Stimulated activated naive B cell treated with anti-CD40 and anti-IgM and Interleukin-4, amounts not matched to agents 10 μg/mL and 1 μg/mL and 100 μg/mL, for 72 hours (primary cell): ENCODE data around the gene PADI1.

ENCODE experiments used
- ATAC-seq, 2 donors: fragments of 150-1000 bp; cut with Tn5 transposase; replicated peaks; 2 replicates each; pipeline ENCODE4 v1.10.0; 2021; ENCODE audit warnings: moderate library complexity in 1 of 2
- DNase-seq: peaks from one replicate; pipeline ENCODE4 v3.0.0; 2021
- H3K27ac Mint-ChIP-seq: one replicate; pipeline ENCODE4 v1.8.0; 2022; ENCODE audit warnings: mild to moderate bottlenecking, mixed read lengths
- H3K27me3 Mint-ChIP-seq, 2 donors: one replicate each; pipeline ENCODE4 v1.8.0; 2022; ENCODE audit warnings: mixed read lengths in 2 of 2
- H3K36me3 Mint-ChIP-seq, 2 donors: one replicate each; pipeline ENCODE4 v1.8.0; 2022; ENCODE audit warnings: mixed read lengths in 2 of 2, mild to moderate bottlenecking in 1 of 2
- H3K4me1 Mint-ChIP-seq, 2 donors: one replicate each; pipeline ENCODE4 v1.8.0; 2022; ENCODE audit warnings: mixed read lengths in 2 of 2, mild to moderate bottlenecking in 1 of 2
- H3K4me3 Mint-ChIP-seq, 2 donors: one replicate each; pipeline ENCODE4 v1.8.0; 2022; ENCODE audit warnings: mild to moderate bottlenecking in 2 of 2, mixed read lengths in 2 of 2, moderate library complexity in 1 of 2
- H3K9me3 Mint-ChIP-seq, 2 donors: one replicate each; pipeline ENCODE4 v1.8.0; 2022; ENCODE audit warnings: mixed read lengths in 2 of 2, mild to moderate bottlenecking in 1 of 2

The PADI1 gene

GRCh38 chr1:17168091-17168876 is 36.6 kb upstream of the PADI1 start:
- no peak overlapping the region for H3K4me3 Mint-ChIP-seq
- peaks cover 4% of the 10 kb centered on the region in 2 donors for H3K27me3 Mint-ChIP-seq
- no peaks in the 10 kb centered on the region for H3K36me3 Mint-ChIP-seq
- H3K27ac Mint-ChIP-seq: no peak overlapping the region
- no peaks in the 10 kb centered on the region for H3K4me1 Mint-ChIP-seq
- no peak for ATAC-seq
- DNase-seq: no peak
- peaks cover 0 to under 1% of the 10 kb centered on the region in 2 donors for H3K9me3 Mint-ChIP-seq

- peaks cover 16 to 17% of the 10 kb centered on the region in 2 donors for H3K27me3 Mint-ChIP-seq
- H3K36me3 Mint-ChIP-seq: peaks cover 0 to 4% of the 10 kb centered on the region in 2 donors
- no peaks in the 10 kb centered on the region for H3K4me1 Mint-ChIP-seq
- no peak for DNase-seq
- ATAC-seq: no peak
- H3K9me3 Mint-ChIP-seq: peaks cover 6 to 15% of the 10 kb centered on the region in 2 donors
- H3K4me3 Mint-ChIP-seq: no peak overlapping the region
- H3K27ac Mint-ChIP-seq: no peak overlapping the region
These were observed 34.4 kb upstream of the PADI1 start for GRCh38 chr1:17170571-17170970.

- Mint-ChIP-seq H3K4me3 (no peak overlapping the region), H3K36me3 (peaks cover 0 to 4% of the 10 kb centered on the region in 2 donors), H3K27ac (no peak overlapping the region), H3K9me3 (peaks cover 6 to 15% of the 10 kb centered on the region in 2 donors), H3K27me3 (peaks cover 20 to 25% of the 10 kb centered on the region in 2 donors), H3K4me1 (peaks cover 0 to 2% of the 10 kb centered on the region in 2 donors)
- DNase-seq: no peak
- ATAC-seq: no peak
These were observed 31.7 kb upstream of the PADI1 start for GRCh38 chr1:17173217-17173616.

- Mint-ChIP-seq H3K36me3 (peaks cover 0 to 4% of the 10 kb centered on the region in 2 donors), H3K4me3 (no peak overlapping the region), H3K4me1 (peaks cover 4 to 5% of the 10 kb centered on the region in 2 donors), H3K9me3 (peaks cover 8 to 15% of the 10 kb centered on the region in 2 donors), H3K27me3 (peaks cover 20 to 25% of the 10 kb centered on the region in 2 donors), H3K27ac (no peak overlapping the region)
- DNase-seq (no peak), ATAC-seq (no peak)
These were observed 28.4 kb upstream of the PADI1 start for GRCh38 chr1:17176306-17177061.

- Mint-ChIP-seq H3K27ac (no peak overlapping the region), H3K4me3 (no peak overlapping the region), H3K9me3 (peaks cover 8 to 15% of the 10 kb centered on the region in 2 donors), H3K4me1 (peaks cover 11 to 13% of the 10 kb centered on the region in 2 donors), H3K27me3 (peaks cover 20 to 25% of the 10 kb centered on the region in 2 donors), H3K36me3 (peaks cover 0 to 4% of the 10 kb centered on the region in 2 donors)
- DNase-seq (no peak), ATAC-seq (no peak)
These were observed 27.3 kb upstream of the PADI1 start for GRCh38 chr1:17177651-17178050.

- DNase-seq (no peak), ATAC-seq (peak; percentile 64 to 72)
- Mint-ChIP-seq H3K4me3 (peak overlapping the region in 1 of 2 donors; percentile 2), H3K27me3 (peaks cover 9 to 12% of the 10 kb centered on the region in 2 donors), H3K4me1 (peaks cover 21 to 24% of the 10 kb centered on the region in 2 donors), H3K36me3 (no peaks in the 10 kb centered on the region), H3K9me3 (peaks cover 0 to 2% of the 10 kb centered on the region in 2 donors), H3K27ac (peak overlapping the region; percentile 21)
These were observed 23.0 kb upstream of the PADI1 start for GRCh38 chr1:17181781-17182464.

GRCh38 chr1:17183388-17184160 is 21.4 kb upstream of the PADI1 start:
- DNase-seq (no peak), ATAC-seq (no peak)
- Mint-ChIP-seq H3K27me3 (peaks cover 0 to 11% of the 10 kb centered on the region in 2 donors), H3K9me3 (peaks cover 5 to 6% of the 10 kb centered on the region in 2 donors), H3K4me1 (peaks cover 21 to 24% of the 10 kb centered on the region in 2 donors), H3K4me3 (no peak overlapping the region), H3K36me3 (no peaks in the 10 kb centered on the region), H3K27ac (peak overlapping the region; percentile 47)

- no peaks in the 10 kb centered on the region for H3K36me3 Mint-ChIP-seq
- H3K27me3 Mint-ChIP-seq: peaks cover 0 to 11% of the 10 kb centered on the region in 2 donors
- DNase-seq (no peak), ATAC-seq (no peak)
- H3K27ac Mint-ChIP-seq: no peak overlapping the region
- H3K4me1 Mint-ChIP-seq: peaks cover 21 to 24% of the 10 kb centered on the region in 2 donors
- H3K9me3 Mint-ChIP-seq: peaks cover 8 to 12% of the 10 kb centered on the region in 2 donors
- H3K4me3 Mint-ChIP-seq: no peak overlapping the region
These were observed 20.7 kb upstream of the PADI1 start for GRCh38 chr1:17184161-17184665.

GRCh38 chr1:17184822-17185484 is 20.0 kb upstream of the PADI1 start:
- no peak overlapping the region for H3K27ac Mint-ChIP-seq
- ATAC-seq (no peak), DNase-seq (no peak)
- peaks cover 8 to 12% of the 10 kb centered on the region in 2 donors for H3K9me3 Mint-ChIP-seq
- no peak overlapping the region for H3K4me3 Mint-ChIP-seq
- no peaks in the 10 kb centered on the region for H3K36me3 Mint-ChIP-seq
- H3K4me1 Mint-ChIP-seq: peaks cover 21 to 24% of the 10 kb centered on the region in 2 donors
- peaks cover 0 to 11% of the 10 kb centered on the region in 2 donors for H3K27me3 Mint-ChIP-seq

- DNase-seq (no peak), ATAC-seq (no peak)
- no peaks in the 10 kb centered on the region for H3K36me3 Mint-ChIP-seq
- H3K27me3 Mint-ChIP-seq: peaks cover 0 to 11% of the 10 kb centered on the region in 2 donors
- peaks cover 21 to 24% of the 10 kb centered on the region in 2 donors for H3K4me1 Mint-ChIP-seq
- H3K9me3 Mint-ChIP-seq: peaks cover 8 to 12% of the 10 kb centered on the region in 2 donors
- H3K27ac Mint-ChIP-seq: peak overlapping the region; percentile 37
- no peak overlapping the region for H3K4me3 Mint-ChIP-seq
These were observed 19.5 kb upstream of the PADI1 start for GRCh38 chr1:17185485-17185860.

- DNase-seq: no peak
- Mint-ChIP-seq H3K27me3 (peaks cover 0 to 11% of the 10 kb centered on the region in 2 donors), H3K9me3 (peaks cover 8 to 11% of the 10 kb centered on the region in 2 donors), H3K4me3 (no peak overlapping the region), H3K4me1 (peaks cover 19 to 21% of the 10 kb centered on the region in 2 donors), H3K27ac (peak overlapping the region; percentile 69), H3K36me3 (no peaks in the 10 kb centered on the region)
- ATAC-seq: peak in 1 of 2 donors; percentile 31
These were observed 18.6 kb upstream of the PADI1 start for GRCh38 chr1:17186216-17186909.

GRCh38 chr1:17187051-17187450 is 17.9 kb upstream of the PADI1 start:
- Mint-ChIP-seq H3K36me3 (no peaks in the 10 kb centered on the region), H3K27me3 (peaks cover 0 to 11% of the 10 kb centered on the region in 2 donors), H3K4me1 (peaks cover 18 to 21% of the 10 kb centered on the region in 2 donors), H3K4me3 (no peak overlapping the region), H3K9me3 (peaks cover 12 to 14% of the 10 kb centered on the region in 2 donors), H3K27ac (no peak overlapping the region)
- ATAC-seq (no peak), DNase-seq (no peak)
